OCI-LY7 (cell line): ENCODE results near the gene BBX. TPM values are rescaled to one million over a fixed set of nuclear protein-coding genes. Genes with fewer than 3 reads are reported as not detected.

ENCODE experiments used
- BruUV-seq: library from RNA; stranded (reverse); fragments of 400-500 nt; replicated peaks from 2 replicates; lab custom pipeline; 2021; lab: Mats Ljungman, UMichigan
- CTCF ChIA-PET: fragments of 300-600 bp; sonication (Branson Sonifier 250); formaldehyde crosslinking; loops from one replicate; lab custom pipeline; 2022; ENCODE audit warnings: antibody characterized with exemption; ENCODE audit not compliant: unreplicated experiment; lab: Charles Lee
- POLR2A ChIA-PET: fragments of 300-600 bp; sonication (Branson Sonifier 250); formaldehyde crosslinking; loops from one replicate; lab custom pipeline; 2022; ENCODE audit warnings: antibody characterized with exemption; lab: Charles Lee
- DNase-seq: peaks from one replicate; pipeline ENCODE4 v3.0.0-alpha.2; 2015; ENCODE audit warnings: low spot score
- H2AFZ ChIP-seq: fragments of 200-600 bp; sonication (generic), shearing (Covaris generic); 2 replicates; pipeline ENCODE4 v1.6.1; 2014; ENCODE audit warnings: mild to moderate bottlenecking, antibody characterized with exemption, low read length, moderate library complexity
- H3K27ac ChIP-seq: fragments of 200-600 bp; sonication (generic); 2 replicates; pipeline ENCODE4 v1.5.1; 2014; ENCODE audit warnings: mixed run types, low read depth, mild to moderate bottlenecking, moderate library complexity, low read length, inconsistent platforms; ENCODE audit not compliant: poor library complexity, severe bottlenecking
- H3K36me3 ChIP-seq: fragments of 200-600 bp; sonication (generic); 2 replicates; pipeline ENCODE4 v1.6.1; 2014; ENCODE audit warnings: mild to moderate bottlenecking, antibody characterized with exemption, low read length, moderate library complexity, mixed read lengths; ENCODE audit not compliant: insufficient read depth
- H3K4me1 ChIP-seq: fragments of 200-600 bp; sonication (generic); 2 replicates; pipeline ENCODE4 v1.5.1; 2014; ENCODE audit warnings: mild to moderate bottlenecking, low read length; ENCODE audit not compliant: insufficient read depth, poor library complexity, severe bottlenecking
- H3K4me2 ChIP-seq: fragments of 200-600 bp; sonication (generic); 2 replicates; pipeline ENCODE4 v1.6.1; 2014; ENCODE audit warnings: mild to moderate bottlenecking, low read length
- H3K4me3 ChIP-seq: fragments of 200-600 bp; sonication (generic); 2 replicates; pipeline ENCODE4 v1.5.1; 2014; ENCODE audit warnings: mild to moderate bottlenecking, low read depth, low read length; ENCODE audit not compliant: poor library complexity, severe bottlenecking
- H3K79me2 ChIP-seq: fragments of 200-600 bp; sonication (generic); 2 replicates; pipeline ENCODE4 v1.6.1; 2016; ENCODE audit warnings: low read depth, mild to moderate bottlenecking, low read length, moderate library complexity, mixed read lengths; ENCODE audit not compliant: insufficient read depth
- H3K9me2 ChIP-seq: fragments of 200-600 bp; sonication (generic); 2 replicates; pipeline ENCODE4 v1.6.1; 2016; ENCODE audit warnings: mild to moderate bottlenecking, low read length, mixed read lengths; ENCODE audit not compliant: insufficient read depth
- H3K9me3 ChIP-seq: fragments of 200-600 bp; sonication (generic); 2 replicates; pipeline ENCODE4 v1.6.1; 2014; ENCODE audit warnings: mild to moderate bottlenecking, mixed run types, low read length, mixed read lengths
- H4K20me1 ChIP-seq: fragments of 200-600 bp; sonication (generic); 2 replicates; pipeline ENCODE4 v1.6.1; 2014; ENCODE audit warnings: mild to moderate bottlenecking, antibody characterized with exemption, low read length, moderate library complexity, mixed read lengths; ENCODE audit not compliant: insufficient read depth
- CTCF ChIP-seq: fragments of 200-600 bp; sonication (generic); conservative IDR thresholded peaks from 2 replicates; pipeline ENCODE4 v1.5.1; 2014; ENCODE audit warnings: mild to moderate bottlenecking, antibody characterized with exemption, low read length, moderate library complexity, mixed read lengths
- EZH2phosphoT487 ChIP-seq: fragments of 200-600 bp; sonication (generic); IDR thresholded peaks from 2 replicates; pipeline ENCODE4 v1.6.1; 2018; ENCODE audit warnings: low read depth, borderline replicate concordance, mild to moderate bottlenecking, mixed run types, antibody characterized with exemption, low read length, moderate library complexity, mixed read lengths
- intact Hi-C: fragments of 100-400 bp; cut with micrococcal nuclease; formaldehyde crosslinking; loops from one replicate; pipeline ENCODE4 v1.10.0; 2022; ENCODE audit not compliant: unreplicated experiment
- total RNA-seq, 2 experiments: library from RNA; depleted of rRNA in 1 of 2; stranded (reverse); fragments of >200 nt in 1 of 2; shearing (Covaris generic) in 1 of 2; gene quantifications; 2 replicates each; pipeline ENCODE4 v1.2.3, GENCODE V29; 2014 to 2022

The BBX gene
- total RNA-seq, 2 experiments from 2014 or later = 27.0 to 49.8 TPM

DNA sequence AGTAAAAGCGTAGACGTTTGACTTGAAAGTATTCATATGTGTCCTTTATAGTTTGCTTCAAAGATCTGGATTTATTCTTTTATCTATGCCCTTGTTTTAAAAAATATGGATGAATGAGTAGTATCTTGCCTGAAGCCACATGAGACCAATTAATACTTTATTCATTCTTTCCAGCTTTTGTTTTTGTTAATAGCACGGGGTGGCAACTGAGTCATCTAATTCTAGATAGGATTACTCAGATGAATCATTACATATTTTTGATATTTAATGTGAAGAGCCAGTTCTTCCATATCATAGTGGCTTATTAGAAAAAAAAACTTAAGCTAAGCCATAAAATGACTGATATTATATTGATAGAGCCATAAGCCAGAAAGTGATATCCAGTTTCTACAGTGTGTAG, 121.9 kb downstream of the BBX start:
- no peak for TF ChIP-seq CTCF
- TF ChIP-seq EZH2phosphoT487 = no peak
- CTCF ChIA-PET = no interaction called here
- no peaks in the 10 kb centered on the region for H3K9me2 ChIP-seq
- no TSS peak for BruUV-seq
- no peaks in the 10 kb centered on the region for H4K20me1 ChIP-seq
- POLR2A ChIA-PET = interaction anchor here (1.5 kb wide), 1 partner anchor 23 kb away, joined by 4 read pairs; no protein-coding TSS in a partner anchor
- H3K79me2 ChIP-seq = no peaks in the 10 kb centered on the region
- H3K36me3 ChIP-seq = no peaks in the 10 kb centered on the region
- H3K4me3 ChIP-seq = no peak overlapping the region
- H3K9me3 ChIP-seq = no peaks in the 10 kb centered on the region
- no peak overlapping the region for H3K4me2 ChIP-seq
- no peak overlapping the region for H3K27ac ChIP-seq
- no peak for DNase-seq
- H2AFZ ChIP-seq = no peak overlapping the region
- intact Hi-C loops = no loop called here
- H3K4me1 ChIP-seq = no peaks in the 10 kb centered on the region

DNA sequence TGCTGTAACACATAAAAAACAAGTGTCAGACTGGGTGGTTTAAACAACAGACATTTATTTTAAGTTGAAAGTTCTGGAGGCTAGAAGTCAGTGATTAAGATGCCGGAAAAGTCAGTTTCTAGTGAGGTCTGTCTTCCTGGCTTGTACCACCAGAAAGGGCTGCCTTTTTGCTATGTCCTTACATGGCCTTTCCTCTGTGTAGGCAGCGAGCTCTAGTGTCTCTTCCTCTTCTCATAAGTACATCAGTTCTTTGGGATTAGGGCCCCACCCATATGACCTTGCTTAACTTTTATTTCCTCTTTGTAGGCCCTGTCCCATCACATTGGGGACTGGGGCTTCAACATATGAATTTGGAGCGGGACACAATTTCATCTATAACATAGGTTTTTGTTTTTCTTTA, 128.0 kb downstream of the BBX start:
- DNase-seq = no peak
- ChIA-PET CTCF (no interaction called here), POLR2A (interaction anchor here (1.2 kb wide), 1 partner anchor 52 kb away, joined by 3 read pairs; no protein-coding TSS in a partner anchor)
- no peak overlapping the region for H2AFZ ChIP-seq
- H3K4me1 ChIP-seq = no peaks in the 10 kb centered on the region
- H3K36me3 ChIP-seq = no peaks in the 10 kb centered on the region
- no peaks in the 10 kb centered on the region for H3K9me3 ChIP-seq
- no peak overlapping the region for H3K27ac ChIP-seq
- no peak overlapping the region for H3K4me3 ChIP-seq
- intact Hi-C loops = no loop called here
- no peaks in the 10 kb centered on the region for H3K79me2 ChIP-seq
- BruUV-seq = no TSS peak
- no peak for TF ChIP-seq CTCF
- TF ChIP-seq EZH2phosphoT487 = no peak
- no peak overlapping the region for H3K4me2 ChIP-seq
- no peaks in the 10 kb centered on the region; the same call in 1 of the 2 replicates for H4K20me1 ChIP-seq
- no peaks in the 10 kb centered on the region for H3K9me2 ChIP-seq

- no peak overlapping the region for H3K4me2 ChIP-seq
- ChIA-PET POLR2A (interaction anchor here (0.6 to 1.2 kb wide), 2 partner anchors 43 to 53 kb away, joined by 3 read pairs; no protein-coding TSS in a partner anchor), CTCF (no interaction called here)
- H3K36me3 ChIP-seq = no peaks in the 10 kb centered on the region
- intact Hi-C loops = no loop called here
- H3K27ac ChIP-seq = no peak overlapping the region
- no TSS peak for BruUV-seq
- no peaks in the 10 kb centered on the region; the same call in 1 of the 2 replicates for H4K20me1 ChIP-seq
- no peak for TF ChIP-seq CTCF
- TF ChIP-seq EZH2phosphoT487 = no peak
- H3K79me2 ChIP-seq = no peaks in the 10 kb centered on the region
- H3K4me3 ChIP-seq = no peak overlapping the region
- no peak for DNase-seq
- no peak overlapping the region for H2AFZ ChIP-seq
- no peaks in the 10 kb centered on the region for H3K9me3 ChIP-seq
- no peaks in the 10 kb centered on the region for H3K9me2 ChIP-seq
- no peaks in the 10 kb centered on the region for H3K4me1 ChIP-seq
Measured at GRCh38 chr3:107651782-107652181, 129.0 kb downstream of the BBX start.
